GM19468 (cell line): ENCODE measurements around the gene ZNF438.

Experiments used
- ATAC-seq: cut with Tn5 transposase; IDR thresholded peaks from one replicate; pipeline ENCODE4 v1.9.1; 2021; ENCODE audit warnings: mild to moderate bottlenecking, moderate library complexity, moderate number of reproducible peaks; ENCODE audit not compliant: unreplicated experiment; ENCODE audit errors: extremely low read depth

ZNF438 gene

DNA sequence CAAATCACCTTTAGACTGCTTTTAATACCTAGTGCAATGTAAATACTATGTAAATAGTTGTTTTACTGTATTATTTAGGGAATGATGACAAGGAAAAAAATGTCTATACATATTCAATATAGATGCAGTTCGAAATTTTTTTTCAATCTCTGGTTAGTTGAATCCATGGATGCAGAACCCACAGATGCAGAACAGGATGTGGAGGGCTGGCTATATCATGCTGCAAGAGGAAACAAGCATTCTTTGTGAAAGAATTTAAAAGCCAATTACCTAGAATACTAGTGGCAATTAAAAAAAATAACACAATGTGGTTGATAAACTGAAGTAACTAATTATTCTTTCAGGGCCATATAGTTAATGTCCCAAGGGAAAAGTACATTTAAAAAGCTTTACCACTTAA, 170.4 kb downstream of the ZNF438 start:
- no peak for ATAC-seq

DNA sequence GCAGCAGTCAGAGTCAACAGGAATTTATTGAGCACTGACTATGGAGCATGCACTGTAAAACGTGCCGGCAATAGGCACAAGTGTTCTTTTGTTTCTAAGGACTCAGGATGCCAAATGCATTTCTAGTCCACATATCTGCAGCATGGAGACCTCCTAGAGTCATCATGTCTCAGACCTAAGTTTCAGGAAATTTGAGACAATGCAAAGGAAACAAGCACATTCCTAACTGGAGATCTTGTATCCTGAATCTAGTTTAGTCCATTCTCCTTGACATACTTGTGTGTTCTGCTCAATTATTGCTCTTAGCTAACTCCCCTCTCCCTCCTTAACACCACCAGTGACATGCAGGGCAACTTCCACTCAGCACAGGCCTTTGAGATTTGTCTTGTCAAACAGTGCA, 173.2 kb downstream of the ZNF438 start:
- no peak for ATAC-seq

DNA sequence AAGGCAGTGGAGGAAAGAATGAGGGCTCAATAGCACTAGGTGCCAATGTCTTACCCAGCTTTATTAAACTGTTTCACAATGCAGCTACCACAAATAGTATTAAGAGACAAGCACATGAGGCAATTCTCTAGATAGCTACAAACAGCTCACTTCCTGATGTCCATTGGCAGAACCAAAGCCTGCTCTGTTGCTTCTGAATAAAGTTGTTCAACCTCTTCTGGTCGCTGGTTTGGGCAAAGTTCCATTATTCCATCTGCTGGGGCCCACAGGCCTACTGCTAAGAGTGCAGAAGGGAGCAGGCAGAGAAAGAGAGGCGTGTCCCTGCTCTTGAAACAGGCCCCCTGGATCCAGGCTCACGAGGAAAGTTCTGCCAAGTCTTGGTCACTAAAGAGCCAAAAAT, 173.9 kb downstream of the ZNF438 start:
- ATAC-seq = no peak

DNA sequence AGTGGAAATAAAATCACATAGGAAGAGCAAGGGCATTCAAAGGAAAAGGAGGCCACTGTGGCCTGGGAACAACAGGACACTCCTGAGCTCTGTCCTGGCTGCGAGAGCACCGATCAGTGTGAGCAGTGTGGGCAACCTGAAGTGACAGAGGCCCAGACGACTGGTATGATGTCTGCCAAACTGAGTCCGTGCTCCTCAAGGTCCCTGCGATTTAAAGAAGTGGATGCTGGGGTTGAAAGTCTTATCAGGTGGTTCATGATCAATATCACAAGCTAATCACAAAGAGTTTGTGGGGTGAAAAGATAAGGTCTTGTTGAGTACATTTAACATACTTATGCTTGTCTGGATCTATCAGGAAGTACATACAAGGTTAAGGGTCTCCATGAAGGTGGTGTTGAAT, 176.5 kb downstream of the ZNF438 start:
- no peak for ATAC-seq

DNA sequence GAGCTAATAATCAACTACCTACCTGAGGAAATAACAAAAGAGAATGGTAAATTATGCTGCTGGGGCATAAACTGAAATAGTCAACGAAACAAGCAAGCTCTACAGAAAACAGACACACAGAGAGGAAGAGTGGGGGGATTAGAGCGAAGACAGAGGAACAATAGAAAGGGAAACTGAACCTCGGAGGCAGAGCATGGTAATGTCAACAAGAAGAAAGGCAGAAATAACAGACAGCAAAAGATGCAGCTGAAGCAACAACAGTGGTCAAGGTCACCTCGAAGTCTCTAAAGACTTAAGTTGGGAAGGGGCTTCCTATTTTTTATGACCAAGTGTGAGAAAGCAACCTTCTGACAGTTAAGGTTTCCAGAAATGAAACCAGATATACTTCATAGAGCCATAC, 177.0 kb downstream of the ZNF438 start:
- no peak for ATAC-seq

DNA sequence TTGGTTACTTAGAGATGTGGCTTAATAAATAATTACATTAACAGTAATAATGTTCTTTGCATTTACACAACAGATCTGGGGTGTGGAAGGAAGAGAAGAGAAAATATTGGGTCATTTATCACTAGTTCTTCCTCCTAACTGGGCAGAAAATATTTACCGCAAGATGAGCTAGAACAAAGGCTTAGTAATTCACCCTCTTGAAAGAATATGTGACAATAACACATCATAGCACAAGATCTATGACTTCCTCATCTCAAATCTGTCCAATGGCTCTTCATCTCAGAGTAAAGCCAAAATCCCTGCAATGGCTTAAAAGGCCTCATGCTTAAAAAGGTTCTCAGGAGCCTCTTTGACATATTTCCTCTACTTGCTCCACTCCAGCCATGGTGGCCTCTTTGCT, 178.6 kb downstream of the ZNF438 start:
- ATAC-seq = no peak

DNA sequence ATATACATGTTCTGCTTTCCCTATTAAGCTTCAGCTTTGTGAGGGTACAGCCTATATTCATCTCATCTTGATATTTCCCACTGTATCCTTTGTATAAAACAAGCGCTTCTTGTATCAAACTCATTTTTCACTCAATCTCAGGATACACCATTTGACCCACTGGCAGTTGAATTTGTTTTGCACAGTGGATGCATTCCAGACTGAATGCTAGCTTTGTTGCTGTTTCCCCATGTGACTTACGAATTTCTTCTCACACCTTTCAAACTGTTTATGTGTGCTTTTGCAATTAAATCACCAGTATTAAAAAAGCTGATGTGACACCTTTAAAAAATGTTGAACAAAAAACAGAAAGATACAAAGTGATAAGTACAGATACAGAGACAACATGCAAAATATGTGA, 180.9 kb downstream of the ZNF438 start:
- ATAC-seq = no peak

DNA sequence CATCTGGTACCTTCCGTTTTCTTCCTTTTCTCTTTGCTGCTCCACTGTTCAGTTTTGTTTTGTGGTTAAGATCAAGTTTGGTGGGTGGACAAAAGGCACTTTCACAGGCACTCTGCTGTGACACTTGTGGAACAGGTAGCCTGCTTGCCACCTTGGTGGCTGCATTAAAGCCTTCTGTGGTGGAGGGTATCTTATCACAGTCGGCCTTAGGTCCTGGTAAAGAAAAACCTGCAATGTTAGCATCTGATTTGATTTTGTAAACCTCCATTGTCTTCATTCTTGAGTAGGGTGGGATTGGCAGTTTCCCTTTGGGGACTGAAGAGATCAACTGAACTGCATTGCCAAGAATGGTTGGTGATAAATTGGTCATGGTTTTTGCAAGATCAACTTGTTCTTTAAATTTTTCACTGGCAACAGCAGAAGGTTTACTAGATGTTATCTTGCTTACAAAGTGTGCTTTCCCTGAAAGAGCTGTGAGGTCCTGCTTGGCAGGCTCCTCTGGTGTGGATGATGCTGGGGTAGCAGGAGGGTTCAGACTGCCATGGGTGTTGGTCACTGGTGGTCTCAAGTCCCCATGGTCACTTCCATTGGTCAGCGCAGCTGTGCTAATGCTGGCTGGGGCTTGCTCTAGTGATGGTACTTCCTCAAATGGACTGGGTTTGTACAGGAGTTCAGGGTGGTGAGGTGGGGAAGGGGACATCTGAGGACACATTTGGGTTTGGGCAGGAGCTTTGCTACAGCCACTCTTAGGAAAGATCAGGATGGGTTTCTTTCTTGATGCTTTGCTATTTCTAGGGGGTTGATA, 182.2 kb downstream of the ZNF438 start:
- ATAC-seq = no peak

DNA sequence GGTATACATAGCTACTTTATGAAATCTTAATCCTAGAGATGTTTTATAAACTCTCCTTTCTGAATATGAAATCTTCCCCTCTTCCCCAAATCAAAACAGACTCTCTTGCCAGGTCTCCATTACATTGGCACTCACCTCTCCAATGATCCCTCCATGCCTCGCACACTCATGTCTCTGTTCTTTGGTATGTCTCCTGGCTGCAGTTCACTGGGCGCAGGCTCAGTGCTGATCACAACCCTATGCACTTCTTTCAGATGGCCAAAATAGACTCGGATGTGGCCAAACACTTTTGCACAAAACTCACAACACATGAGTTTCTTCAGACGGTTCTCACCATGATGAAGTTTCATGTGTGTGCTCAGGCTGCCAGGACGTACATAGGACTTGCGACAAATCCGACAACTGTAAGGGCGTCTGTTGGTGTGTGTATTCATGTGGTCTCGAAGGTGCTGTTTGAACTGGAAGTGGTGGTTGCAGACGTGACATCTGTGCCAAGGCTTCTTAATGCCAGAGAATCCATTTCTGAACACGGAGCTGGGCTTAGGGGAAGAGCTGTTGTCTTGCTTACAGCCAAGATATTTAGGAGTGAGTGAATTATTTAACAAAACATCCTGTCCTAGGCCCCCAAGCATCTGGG, 183.2 kb downstream of the ZNF438 start:
- no peak for ATAC-seq

DNA sequence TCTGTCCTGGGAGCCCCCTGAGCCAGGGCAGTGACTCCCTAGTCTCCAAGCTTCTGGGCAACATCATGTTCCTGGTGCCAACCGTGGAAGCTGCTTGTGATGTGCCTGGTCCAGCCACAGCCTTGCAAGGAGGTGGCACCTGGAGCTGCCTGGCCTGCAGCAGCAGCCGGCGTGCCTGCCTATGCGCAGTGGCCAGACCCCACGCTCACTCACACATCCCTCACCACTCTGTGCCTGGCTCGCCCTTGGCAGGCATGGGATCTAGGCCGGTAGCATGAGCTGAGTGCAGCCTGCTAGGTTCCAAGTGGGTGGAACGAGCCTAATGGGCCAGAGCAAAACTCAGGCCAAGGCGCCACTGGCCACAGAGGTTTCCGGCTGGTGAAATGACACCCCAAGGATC, 184.0 kb downstream of the ZNF438 start:
- ATAC-seq = no peak

DNA sequence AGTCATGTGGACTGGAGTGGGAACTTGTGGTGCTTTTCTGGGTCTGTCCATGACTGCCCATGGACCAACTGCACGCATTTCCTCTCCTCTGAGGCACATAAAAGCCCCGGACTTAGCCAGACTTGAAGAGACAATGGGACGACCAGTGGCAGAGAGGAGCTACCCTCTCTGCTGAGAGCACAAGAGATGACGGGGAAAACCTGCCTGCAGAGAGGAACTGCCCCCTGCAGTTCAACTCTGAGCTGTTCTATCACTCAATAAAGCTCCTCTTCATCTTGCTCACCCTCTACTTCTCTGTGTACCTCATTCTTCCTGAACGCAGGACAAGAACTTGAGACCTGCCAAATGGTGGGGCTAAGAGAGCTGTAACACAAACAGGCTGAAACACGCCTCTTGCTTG, 184.5 kb downstream of the ZNF438 start:
- no peak for ATAC-seq

DNA sequence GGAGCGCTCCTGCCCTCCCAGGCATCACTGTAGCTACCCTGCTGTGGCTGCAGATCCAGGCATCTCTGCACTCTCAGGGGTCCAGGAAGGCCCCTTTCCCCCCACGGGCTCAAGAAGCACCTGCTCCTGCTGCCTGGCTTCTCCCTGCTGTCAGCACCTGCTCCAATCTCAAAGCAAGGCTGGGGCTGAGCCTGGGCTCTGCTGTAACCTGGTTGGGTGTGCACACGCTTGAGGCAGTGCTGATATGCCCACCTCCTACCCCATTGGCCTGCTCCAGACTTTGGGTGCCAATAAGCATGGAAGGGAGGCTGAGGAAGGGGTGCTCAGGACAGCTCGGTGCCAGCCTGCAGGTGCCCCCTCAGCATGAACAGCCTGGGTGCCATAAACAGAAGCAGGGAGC, 185.0 kb downstream of the ZNF438 start:
- no peak for ATAC-seq

DNA sequence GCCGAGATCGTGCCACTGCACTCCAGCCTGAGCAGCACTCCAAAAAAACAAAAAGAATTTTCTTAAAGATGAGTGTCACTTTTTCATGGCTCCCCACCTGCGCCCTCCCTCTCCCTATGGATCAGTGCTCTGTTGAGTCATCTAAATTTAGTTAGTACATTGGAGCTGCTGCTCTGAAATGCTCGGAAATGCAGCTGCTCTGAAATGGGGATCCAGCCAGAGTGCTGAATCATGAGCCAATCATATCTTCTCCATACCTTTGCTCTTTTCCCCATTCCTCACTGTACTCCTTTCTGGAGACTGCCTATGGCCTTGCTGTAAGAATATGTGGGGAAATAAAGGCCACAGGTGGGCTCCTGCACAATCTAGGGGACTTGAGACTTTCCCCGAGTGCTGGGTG, 188.8 kb downstream of the ZNF438 start:
- no peak for ATAC-seq

DNA sequence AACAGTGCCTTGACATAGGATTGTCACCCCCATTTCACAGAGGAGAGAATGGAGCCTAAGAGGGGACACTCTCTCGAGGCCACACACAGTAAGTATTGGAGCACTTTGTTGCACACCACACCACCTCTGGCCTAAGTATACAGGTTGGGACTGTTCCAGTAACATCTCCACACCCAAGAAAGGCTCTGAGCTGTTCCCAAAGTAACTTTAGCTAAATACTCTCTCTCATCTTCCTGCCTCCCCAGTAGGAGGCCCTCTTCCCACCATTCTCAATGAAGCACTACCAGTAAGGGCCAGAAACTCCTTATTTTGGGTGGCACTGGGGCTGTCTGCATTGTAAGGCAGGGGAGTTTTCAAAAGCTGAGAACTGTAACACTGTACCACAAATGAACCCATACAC, 189.5 kb downstream of the ZNF438 start:
- ATAC-seq = no peak

DNA sequence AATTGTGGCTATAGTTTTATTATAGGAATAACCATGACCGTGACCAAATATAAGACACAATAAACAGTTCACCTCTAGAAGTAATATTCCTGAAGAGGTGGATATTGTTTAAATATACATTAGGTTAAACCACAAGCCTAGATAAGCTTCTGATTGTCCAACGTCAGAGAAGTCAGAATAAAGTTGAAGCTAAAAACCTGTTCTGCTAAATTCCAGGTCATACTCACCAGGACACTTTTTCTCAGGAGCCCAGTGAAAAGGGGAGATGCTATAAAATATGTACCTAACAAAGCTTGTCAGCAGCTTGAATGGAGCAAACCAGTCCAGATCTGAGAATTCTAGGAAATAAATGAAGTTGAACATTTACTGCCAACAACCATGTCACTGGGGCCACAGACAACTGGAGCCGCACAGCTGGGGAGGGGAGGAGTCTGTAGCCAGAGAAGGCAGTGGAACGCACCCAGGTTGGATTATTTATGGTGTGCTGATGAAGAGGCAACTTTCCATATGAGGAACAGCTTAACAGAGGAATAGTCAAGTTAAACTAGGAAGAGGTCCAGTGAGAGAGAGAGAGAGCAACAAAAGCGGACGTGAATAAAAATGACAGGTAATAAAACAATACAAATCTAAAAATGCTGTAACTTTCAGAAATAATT, 191.1 kb downstream of the ZNF438 start:
- ATAC-seq = no peak

DNA sequence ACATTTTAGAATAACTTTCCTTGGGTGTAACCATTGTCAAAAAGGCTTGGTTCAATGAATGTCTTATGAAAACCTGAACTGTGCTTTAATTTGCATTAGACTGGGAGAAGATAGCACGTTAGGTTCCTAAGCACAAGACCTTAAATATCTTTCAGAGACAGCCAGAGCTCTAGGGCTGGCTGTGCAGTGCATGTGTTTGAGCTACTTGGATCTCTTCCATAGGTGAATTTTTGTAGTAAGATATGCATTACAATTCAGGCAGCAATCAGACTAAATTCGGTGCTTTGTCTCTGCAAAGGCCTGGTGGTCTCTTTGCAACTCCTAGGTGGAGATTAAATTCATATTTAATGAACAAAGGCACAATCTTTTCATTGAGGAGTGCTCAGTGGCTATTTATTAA, 192.0 kb downstream of the ZNF438 start:
- no peak for ATAC-seq

DNA sequence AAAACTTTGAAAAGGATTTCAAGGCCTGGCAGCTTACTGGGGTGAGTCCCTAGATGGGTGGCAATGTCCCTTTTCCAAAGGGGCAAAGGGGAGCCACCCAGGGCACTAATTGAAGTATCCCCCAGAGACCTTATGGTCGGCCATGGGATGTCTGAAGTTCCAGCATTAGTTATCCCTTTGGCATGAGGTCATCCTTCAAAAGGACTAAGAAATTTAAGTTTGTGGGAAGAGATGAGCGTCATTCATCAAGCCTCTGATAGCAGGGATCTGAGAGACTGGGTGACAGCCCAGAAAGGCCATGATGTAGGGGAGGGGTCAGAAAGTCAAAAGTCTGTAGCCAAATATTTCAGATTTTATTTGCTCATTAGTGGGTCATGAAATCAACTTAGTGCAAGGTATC, 195.3 kb downstream of the ZNF438 start:
- ATAC-seq = no peak

DNA sequence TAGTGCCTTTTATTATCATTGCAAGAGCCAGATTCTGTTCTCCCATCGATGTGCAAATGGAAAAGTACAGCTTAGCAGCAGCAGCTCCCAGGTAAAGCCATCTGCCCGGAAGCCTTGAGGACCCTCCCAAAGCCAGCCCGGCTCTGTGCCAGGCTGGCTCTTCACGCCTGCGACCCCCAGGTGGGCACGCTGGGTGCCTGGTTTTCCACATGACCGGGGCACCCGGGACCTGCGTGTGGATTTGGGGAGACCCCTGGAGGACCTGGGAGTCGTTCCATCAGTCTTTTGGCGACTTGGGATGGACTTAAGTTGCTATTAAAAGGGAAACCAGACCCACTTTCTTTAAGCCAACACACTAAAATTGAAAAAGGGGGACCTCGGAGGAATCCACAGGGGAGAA, 196.5 kb downstream of the ZNF438 start:
- no peak for ATAC-seq

DNA sequence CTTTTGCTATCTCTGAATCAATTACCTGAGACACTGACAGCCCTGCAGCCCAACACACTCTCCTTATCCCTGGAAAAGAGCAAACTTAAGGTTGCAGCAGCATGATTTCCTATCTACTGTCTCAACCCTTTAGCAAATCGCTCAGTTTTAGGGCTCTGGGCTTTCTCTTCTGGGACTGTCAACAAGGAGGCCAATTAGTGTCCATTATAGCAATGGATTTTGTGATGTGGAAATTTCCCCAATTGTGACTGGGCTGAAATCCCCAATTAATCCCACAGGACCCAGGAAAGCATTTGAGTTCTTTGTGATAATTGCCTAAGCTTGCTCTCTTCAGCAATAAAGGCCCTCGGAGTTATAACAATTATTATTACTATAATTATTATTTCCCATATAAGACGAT, 197.0 kb downstream of the ZNF438 start:
- ATAC-seq = no peak

DNA sequence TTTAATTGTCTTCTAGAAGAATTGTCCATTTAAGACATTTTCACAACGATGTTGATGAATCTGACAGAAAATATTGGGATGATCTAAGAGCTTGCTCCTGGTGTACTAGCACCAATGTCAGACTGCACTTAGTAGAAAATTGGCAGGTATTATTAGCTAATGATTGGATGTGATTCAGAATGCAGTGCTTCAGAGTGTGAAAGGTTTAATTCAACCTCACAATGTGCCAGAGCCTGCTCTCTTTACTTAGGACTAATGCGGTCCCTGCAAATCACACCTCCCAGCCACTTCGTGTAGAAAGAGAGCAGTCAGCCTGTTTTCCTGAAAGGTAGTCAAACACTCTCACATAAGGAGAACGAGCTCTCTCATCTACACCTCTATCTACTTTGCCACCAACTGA, 197.5 kb downstream of the ZNF438 start:
- no peak for ATAC-seq

DNA sequence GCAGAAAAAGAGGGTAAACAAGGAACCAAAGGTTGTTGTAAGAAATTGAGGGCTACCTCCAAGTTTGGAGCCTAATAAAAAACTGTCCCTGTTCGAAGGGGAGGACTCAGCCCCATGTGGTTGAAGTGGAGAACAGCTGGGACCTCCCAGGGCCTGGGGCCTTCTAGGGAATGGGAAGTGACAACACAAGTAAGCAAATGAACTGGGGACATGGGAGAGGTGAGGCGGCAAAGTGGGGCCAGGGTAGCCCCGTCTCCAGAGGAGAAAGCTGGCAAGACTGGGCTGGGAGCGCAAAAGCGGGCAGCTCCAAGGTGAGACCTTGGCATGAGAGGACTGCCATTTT, 198.1 kb downstream of the ZNF438 start:
- no peak for ATAC-seq
